Thyroid gland (tissue), 4 donors: ENCODE data around the gene SMIM1. TPM values are rescaled to one million over a fixed set of nuclear protein-coding genes. Genes with fewer than 3 reads are reported as not detected.

Experiments used
- DNase-seq, 2 donors: peaks; one replicate each; pipeline ENCODE4 v3.0.0-alpha.2; 2019
- H3K27ac ChIP-seq, 3 donors: fragments of 200-600 bp; sonication (generic); 1 replicate in 2 of 3; 2 replicates in 1 of 3; pipeline ENCODE4 v1.5.1; 2016 to 2019; ENCODE audit warnings: mild to moderate bottlenecking in 1 of 3, moderate library complexity in 1 of 3
- H3K27me3 ChIP-seq: fragments of 200-600 bp; sonication (generic); one replicate; pipeline ENCODE4 v1.5.1; 2019
- H3K36me3 ChIP-seq, 2 donors: fragments of 200-600 bp; sonication (generic); one replicate each; pipeline ENCODE4 v1.5.1; 2016 to 2019
- H3K4me1 ChIP-seq, 2 donors: fragments of 200-600 bp; sonication (generic); one replicate each; pipeline ENCODE4 v1.5.1; 2017 to 2019
- H3K4me3 ChIP-seq, 3 donors: fragments of 200-600 bp; sonication (generic); replicated peaks in 1 of 3; 1 replicate in 2 of 3; 2 replicates in 1 of 3; pipeline ENCODE4 v1.5.1; 2016; ENCODE audit warnings: mild to moderate bottlenecking in 1 of 3
- H3K9me3 ChIP-seq: fragments of 200-600 bp; sonication (generic); one replicate; pipeline ENCODE4 v1.5.1; 2017
- CTCF ChIP-seq, 6 experiments: fragments of 200-600 bp in 3 of 6; fragments of 450-650 bp in 3 of 6; sonication (generic) in 3 of 6; IDR thresholded peaks; one replicate each; pipeline ENCODE4 v1.5.1; 2016 to 2019; ENCODE audit warnings: antibody characterized with exemption in 6 of 6, mild to moderate bottlenecking in 2 of 6, inconsistent platforms in 1 of 6, moderate library complexity in 1 of 6
- POLR2A ChIP-seq, 2 donors: fragments of 450-650 bp; IDR thresholded peaks; one replicate each; pipeline ENCODE4 v1.6.1; 2017; ENCODE audit warnings: antibody characterized with exemption in 2 of 2, mild to moderate bottlenecking in 2 of 2, moderate library complexity in 1 of 2
- WGBS, 2 donors: methylation state at CpG; one replicate each; pipeline ENCODE4 v1.1.5; 2017; 5-methylcytosine and 5-hydroxymethylcytosine counted together
- intact Hi-C: fragments of 100-400 bp; cut with DNase I; formaldehyde crosslinking; loops from one replicate; pipeline ENCODE4 v1.15.1; 2023
- total RNA-seq, 4 donors: library from RNA; depleted of rRNA; stranded (reverse); fragments of >200 nt; gene quantifications; one replicate each; pipeline ENCODE4 v1.2.3, GENCODE V29; 2016

Gene SMIM1
- total RNA-seq, 4 donors from 2014 or later = 8.6 to 20.2 (median 9.7) TPM

DNA sequence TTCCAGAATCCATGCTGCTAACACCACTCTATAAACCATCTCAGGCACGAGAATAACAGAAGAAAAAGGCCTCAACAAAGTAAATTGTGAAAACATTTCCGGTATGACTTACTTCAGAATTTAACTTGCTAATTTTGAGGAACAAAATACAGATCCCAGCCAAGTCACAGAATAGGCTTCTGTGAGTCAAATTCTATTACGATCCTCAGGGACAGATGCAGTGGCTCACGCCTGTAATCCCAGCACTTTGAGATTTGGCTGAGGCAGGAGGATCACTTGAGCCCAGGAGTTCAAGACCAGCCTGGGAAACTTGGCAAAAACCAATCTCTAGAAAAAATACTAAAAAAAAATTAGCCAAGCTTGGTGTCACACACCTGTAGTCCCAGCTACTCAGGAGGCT lies 29.1 kb upstream of the SMIM1 start:
- 71 to 74% methylated on average over 4 of the region's 4 CpGs for WGBS, 2 donors
- Histone ChIP-seq H3K4me3 (no peak overlapping the region), H3K27ac (no peak overlapping the region), H3K4me1 (peaks cover 15 to 19% of the 10 kb centered on the region in 2 donors), H3K9me3 (no peaks in the 10 kb centered on the region), H3K27me3 (no peaks in the 10 kb centered on the region), H3K36me3 (peaks cover 17 to 24% of the 10 kb centered on the region in 2 donors)
- TF ChIP-seq CTCF (IDR thresholded peaks at IDR 0.05) = no peak
- no peak for TF ChIP-seq POLR2A (IDR thresholded peaks at IDR 0.05)
- DNase-seq = no peak
- intact Hi-C loops = no loop called here

- Histone ChIP-seq H3K27ac (no peak overlapping the region), H3K4me1 (peaks cover 18 to 21% of the 10 kb centered on the region in 2 donors), H3K36me3 (peaks cover 13 to 21% of the 10 kb centered on the region in 2 donors), H3K9me3 (no peaks in the 10 kb centered on the region), H3K27me3 (no peaks in the 10 kb centered on the region), H3K4me3 (no peak overlapping the region)
- intact Hi-C loops = no loop called here
- no peak for DNase-seq
- TF ChIP-seq CTCF (IDR thresholded peaks at IDR 0.05) (no peak), POLR2A (IDR thresholded peaks at IDR 0.05) (no peak)
- whole genome bisulfite sequencing, 2 donors = 92 to 96% methylated on average over 12 of the region's 12 CpGs
Measured at GRCh38 chr1:3743826-3744225, 28.7 kb upstream of the SMIM1 start.

GRCh38 chr1:3744646-3745045 lies 27.9 kb upstream of the SMIM1 start:
- no peak for DNase-seq
- H3K27me3 ChIP-seq = no peaks in the 10 kb centered on the region
- 90% methylated on average over 4 to 5 of the region's 10 CpGs for WGBS, 2 donors
- TF ChIP-seq POLR2A (IDR thresholded peaks at IDR 0.05) (no peak), CTCF (IDR thresholded peaks at IDR 0.05) (no peak)
- H3K27ac ChIP-seq = no peak overlapping the region
- H3K4me3 ChIP-seq = no peak overlapping the region
- peaks cover 13 to 18% of the 10 kb centered on the region in 2 donors for H3K36me3 ChIP-seq
- intact Hi-C loops = no loop called here
- no peaks in the 10 kb centered on the region for H3K9me3 ChIP-seq
- peaks cover 26 to 29% of the 10 kb centered on the region in 2 donors for H3K4me1 ChIP-seq

DNA sequence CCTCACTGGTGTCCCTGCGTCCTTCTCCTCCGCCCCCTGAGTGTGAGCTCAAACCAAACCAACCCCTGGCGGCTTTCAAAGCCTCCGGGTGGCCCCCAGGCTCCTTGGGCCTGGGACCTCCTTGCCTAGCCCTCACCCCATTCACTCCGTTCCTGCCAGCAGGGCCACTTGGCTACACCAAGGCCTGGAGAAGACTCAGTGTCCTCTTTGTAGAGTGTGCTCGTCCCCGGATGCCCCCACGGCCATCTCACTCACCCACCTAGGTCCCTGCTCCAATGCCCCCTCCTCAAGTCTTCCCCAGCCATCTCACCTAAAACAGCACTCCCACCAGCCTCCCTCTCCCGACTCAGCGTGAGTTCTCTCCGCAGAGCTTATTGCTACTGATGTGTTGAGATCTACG lies 27.5 kb upstream of the SMIM1 start:
- Histone ChIP-seq H3K27me3 (no peaks in the 10 kb centered on the region), H3K27ac (no peak overlapping the region), H3K36me3 (peaks cover 13 to 16% of the 10 kb centered on the region in 2 donors), H3K4me1 (peaks cover 26 to 30% of the 10 kb centered on the region in 2 donors), H3K4me3 (no peak overlapping the region), H3K9me3 (no peaks in the 10 kb centered on the region)
- no peak for DNase-seq
- WGBS, 2 donors = 93 to 95% methylated on average over 12 of the region's 12 CpGs
- intact Hi-C loops = no loop called here
- no peak for TF ChIP-seq CTCF (IDR thresholded peaks at IDR 0.05)

DNA sequence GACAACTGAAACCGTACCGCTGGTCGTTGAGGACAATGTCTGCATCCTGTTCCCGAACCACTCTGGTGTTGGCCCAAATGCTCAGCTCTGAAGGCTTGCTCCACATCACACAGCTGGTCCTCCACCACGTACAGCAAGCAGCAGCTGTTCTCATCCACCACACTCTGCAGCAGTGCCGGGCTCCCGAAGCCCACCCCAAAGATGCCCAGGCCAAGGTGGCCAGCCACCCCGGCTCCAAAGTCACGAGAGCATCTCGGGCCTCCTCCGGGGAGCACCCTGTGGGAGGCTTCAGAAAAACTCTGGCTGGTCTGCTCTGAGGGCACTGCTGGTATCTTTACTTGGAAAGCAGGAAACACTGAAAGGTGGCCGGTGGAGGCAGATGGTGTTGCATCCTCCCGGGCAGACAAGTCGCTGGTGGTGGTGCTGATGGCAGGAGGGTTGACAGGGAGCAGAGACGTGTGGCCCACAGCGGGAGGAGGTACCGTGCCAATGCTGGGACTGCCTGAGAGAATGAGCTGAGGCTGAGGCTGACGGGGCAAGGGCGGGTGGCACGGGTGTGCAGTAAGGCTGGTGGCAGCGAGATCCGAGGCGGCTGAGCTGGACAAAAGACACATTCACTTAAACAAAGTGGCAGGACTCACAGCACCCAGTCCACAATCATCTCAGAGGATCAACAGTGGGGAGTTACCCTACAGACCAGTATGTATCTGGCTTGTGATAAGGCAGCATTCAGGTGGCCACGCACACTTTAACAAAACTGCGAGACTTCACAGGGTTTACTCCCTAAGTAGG lies 26.8 kb upstream of the SMIM1 start:
- no peak for DNase-seq
- WGBS, 2 donors = 84 to 86% methylated on average over 25 of the region's 25 CpGs
- Histone ChIP-seq H3K36me3 (peaks cover 13 to 15% of the 10 kb centered on the region in 2 donors), H3K27me3 (no peaks in the 10 kb centered on the region), H3K27ac (no peak overlapping the region), H3K4me1 (peaks cover 26 to 30% of the 10 kb centered on the region in 2 donors), H3K9me3 (no peaks in the 10 kb centered on the region), H3K4me3 (no peak overlapping the region)
- TF ChIP-seq CTCF (IDR thresholded peaks at IDR 0.05) (no peak), POLR2A (IDR thresholded peaks at IDR 0.05) (no peak)
- intact Hi-C loops = no loop called here
